ENCODE results near the gene HDAC9. TPM values are rescaled to one million over a fixed set of nuclear protein-coding genes. Genes with fewer than 3 reads are reported as not detected.

Gene HDAC9
- total RNA-seq, 1 donor from 2014 or later, result 13.5 TPM

DNA sequence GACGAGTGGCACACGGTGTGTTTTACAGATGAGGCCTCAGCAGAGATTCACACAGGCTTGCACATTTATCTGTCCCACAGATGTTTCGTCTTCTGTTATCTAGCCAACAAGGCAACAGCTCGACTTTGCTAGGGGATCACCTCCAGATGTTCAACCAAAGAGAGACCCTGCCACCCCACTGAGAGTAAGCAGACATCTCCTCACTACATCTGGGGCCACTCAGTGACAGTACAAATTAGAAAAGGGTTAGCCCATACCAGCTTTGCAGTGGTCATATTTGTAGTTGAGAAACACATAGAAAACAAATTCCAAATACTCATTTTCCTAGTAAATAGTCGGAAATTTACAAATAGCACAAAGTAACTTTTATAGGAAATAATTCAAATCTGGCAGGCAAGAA is 164.2 kb downstream of the HDAC9 start:
- DNase-seq (ENCODE audit: low spot score), result no peak

DNA sequence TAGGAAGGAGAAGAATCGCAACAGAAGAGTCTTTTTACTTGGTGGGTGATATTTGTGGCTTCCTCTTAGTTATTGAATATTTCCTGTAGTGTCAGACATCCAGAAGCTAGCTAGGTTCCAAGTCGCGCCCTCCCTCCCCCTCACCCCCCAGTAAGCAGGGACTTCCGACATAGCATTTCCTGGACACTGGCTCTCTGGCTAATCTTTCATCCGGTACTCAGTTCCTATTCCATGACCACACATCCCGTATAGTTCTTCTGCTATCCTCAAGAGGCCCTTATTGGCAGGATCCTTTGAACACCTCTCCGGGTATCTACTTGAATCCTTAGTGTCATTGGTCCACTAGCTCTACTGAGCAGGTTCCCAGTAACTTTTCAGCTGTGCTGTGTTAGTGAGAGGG is 167.8 kb downstream of the HDAC9 start:
- no peak for DNase-seq (ENCODE audit: low spot score)

DNA sequence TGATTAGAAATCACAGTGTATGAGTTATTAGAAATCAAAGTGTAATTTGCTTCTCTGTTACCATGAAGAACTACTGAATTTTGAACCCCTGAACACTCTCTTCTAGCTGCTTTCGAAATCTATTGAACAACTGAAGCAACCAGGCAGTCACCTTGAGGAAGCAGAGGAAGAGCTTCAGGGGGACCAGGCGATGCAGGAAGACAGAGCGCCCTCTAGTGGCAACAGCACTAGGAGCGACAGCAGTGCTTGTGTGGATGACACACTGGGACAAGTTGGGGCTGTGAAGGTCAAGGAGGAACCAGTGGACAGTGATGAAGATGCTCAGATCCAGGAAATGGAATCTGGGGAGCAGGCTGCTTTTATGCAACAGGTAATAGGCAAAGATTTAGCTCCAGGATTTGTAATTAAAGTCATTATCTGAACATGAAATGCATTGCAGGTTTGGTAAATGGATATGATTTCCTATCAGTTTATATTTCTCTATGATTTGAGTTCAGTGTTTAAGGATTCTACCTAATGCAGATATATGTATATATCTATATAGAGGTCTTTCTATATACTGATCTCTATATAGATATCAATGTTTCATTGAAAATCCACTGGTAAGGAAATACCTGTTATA is 170.7 kb downstream of the HDAC9 start:
- peak; percentile 71 for DNase-seq (ENCODE audit: low spot score)

DNA sequence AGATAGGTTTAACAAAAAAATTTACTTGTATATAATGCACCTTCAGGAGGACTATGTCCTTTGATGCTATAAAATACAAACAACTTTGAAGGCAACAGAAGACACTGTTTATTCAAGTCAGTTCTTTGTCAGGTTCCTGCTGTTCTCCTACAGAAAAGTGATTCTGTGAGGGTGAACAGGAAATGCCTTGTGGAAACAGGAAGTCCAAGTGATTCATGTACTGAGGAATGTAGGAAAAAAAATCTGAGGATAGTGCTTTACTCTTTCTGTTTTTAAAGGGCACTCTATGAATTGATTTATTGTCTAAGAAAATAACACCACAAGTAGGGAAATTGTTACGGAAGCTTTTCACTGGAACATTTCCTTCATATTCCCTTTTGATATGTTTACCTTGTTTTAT is 171.9 kb downstream of the HDAC9 start:
- no peak for DNase-seq (ENCODE audit: low spot score)

DNA sequence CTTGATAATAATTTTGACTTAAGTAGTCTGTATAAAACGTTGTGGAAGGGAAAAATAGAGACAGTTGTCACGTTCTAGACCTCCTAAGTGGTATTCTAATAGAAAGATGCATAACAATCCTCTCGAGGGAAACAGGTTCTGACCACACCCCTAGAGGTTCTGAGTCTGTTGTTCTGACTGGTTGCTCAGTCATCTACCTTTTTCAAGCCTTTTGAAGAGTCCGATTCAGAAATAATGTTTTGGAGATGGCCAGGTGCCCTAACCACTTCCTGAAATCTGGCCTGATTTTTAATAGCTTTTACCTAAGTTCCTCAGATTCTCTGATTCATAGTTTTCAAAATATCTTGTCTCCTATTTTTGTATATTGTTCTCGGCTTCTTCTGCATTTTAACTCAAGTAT is 175.6 kb downstream of the HDAC9 start:
- DNase-seq (ENCODE audit: low spot score), result no peak

DNA sequence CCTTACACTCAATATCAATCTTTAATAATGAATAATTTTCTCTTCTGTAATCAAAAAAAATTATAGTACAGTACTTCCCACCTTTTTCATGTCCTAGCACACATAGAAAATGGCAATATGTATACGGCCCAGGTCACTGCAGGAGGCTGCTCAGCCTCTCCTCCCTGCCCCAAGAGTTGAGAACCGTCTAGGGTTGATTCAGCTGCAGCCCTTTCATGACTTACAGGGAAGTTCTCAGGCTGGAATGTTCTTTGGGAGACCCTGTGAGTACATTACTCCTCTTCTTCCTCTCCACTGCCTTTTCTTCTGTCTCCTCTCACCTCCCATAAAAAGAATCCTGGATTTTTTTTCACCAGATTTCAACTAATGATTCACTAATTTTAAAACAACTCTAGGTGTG is 180.0 kb downstream of the HDAC9 start:
- DNase-seq (ENCODE audit: low spot score), result no peak

DNA sequence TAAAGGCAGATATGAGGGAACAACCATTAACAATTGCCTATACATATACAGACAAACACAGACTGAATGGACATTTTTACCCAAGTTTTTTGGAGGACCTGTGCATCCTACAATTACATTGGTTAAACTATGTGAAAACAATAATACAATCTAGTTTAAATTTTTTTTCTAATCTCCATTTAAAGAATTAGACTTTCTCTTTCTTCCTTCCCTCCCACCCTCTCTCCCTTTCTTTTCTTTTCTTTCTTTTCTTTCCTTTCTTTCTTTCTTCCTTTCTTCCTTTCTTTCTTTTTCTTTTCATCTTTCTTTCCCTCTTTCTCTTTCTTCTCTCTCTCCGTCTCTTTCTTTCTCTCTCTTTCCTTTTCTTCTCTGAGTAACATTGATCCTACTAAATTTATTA is 183.7 kb downstream of the HDAC9 start:
- no peak for DNase-seq (ENCODE audit: low spot score)

DNA sequence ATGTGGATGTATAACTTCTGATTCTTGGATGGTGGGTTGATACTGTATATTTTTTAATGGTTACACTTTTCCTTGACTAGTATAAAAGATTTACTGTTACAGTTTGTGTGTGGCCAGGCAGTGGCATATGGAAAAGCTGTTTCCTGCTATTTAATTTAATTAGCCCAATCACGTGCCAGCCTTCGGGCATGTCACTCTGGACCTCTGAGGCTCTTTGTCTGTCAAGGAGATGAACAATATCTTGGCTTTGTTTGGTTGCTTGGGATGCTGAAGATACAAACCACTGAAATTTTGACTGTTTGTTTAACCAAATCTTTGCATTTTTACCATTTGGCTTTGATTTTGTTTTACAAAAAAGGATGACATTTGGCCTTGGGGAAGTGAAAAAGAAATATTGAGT is 185.0 kb downstream of the HDAC9 start:
- DNase-seq (ENCODE audit: low spot score), result no peak

DNA sequence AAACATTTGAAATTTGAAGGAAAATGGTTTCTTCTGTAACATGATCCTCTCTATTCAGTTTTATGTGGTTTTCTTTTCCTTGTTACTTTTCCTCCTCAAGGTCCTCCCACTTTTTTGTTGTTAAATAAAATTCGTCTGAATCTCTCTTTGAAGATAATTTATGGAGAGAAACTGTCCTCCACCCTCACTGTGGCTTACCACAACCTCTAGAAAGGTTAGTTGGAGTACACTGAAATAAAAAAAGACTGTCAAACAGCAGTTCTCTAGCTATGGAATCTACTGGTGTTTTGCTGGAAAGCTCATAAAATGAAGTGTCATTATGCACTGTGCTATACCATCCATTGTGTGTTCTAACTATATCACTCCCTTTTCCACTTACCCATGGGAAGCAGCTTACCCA is 189.4 kb downstream of the HDAC9 start:
- DNase-seq (ENCODE audit: low spot score), result no peak

DNA sequence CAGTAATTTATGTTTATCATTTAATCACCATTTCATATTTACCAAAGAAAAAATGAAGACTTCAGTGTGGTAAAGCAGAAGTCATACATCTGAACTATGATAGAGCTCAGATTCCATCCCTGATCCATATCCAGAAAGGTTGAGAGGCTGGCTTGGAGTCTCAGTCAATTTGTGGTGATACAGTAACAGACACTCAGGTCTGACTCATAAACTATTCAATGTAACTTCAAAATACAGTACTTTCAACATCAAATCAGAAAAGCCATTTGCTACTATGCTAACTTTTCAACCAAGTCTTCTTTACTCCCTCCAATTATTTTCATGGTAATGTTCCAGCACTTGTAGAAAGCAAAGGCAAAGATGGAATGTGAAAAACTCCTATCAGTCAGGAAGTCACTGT is 190.4 kb downstream of the HDAC9 start:
- no peak for DNase-seq (ENCODE audit: low spot score)

DNA sequence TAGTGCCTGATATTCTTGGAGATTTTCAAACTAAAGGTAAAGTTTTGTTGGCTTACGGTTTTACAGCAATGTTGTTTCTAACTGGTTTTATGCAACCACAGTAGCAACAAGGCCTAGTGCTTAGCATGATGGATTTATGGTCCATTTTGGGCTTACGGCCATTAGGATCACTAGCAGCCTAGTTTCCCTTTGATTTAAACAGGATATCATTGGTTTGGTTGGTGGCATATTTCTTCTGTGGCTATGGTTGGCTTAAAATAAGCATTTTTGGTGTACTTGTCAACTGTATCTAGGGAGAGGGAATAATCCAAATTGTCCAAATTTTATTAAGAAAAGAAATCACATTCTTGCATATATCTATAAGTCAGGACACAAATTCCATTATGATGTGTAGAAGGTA is 194.0 kb downstream of the HDAC9 start:
- DNase-seq (ENCODE audit: low spot score), result no peak

DNA sequence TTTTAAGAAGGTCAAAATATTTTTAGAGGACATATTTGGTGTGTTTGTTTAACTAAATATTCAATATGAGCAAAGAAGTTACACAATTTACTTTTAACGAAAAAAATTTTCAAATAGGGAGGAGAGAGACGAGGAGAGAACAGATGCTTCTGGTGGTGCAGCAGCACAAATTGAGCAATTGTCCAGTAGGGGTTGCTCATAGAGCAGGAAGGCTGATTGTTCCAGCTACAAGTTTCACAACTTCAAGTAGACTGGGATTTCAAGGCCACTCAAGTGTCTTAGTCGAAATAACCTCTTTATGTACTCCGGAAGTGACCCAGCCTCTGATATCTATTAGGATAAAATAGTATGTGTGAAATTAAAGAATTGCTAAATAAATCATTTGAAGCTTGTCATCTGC is 197.9 kb downstream of the HDAC9 start:
- DNase-seq (ENCODE audit: low spot score), result peak; percentile 14

DNA sequence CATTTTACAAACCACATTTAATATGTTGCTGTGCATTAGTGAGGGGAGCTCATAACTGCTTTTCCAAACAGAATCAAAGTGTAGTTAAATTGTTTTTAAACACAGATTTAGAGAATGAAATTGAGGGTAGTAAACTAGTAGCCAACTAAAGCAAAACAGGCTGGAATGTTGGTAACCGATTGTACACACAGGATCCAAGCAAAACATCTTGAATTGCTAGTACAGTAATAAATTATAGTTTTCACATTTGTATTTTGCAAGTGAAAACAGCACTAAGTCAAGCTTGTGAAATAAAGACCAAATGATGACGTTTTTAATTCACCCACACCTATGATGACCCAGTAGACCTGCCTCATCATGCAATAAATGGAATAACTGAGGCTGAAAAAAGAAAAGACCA is 198.3 kb downstream of the HDAC9 start:
- DNase-seq (ENCODE audit: low spot score), result no peak

DNA sequence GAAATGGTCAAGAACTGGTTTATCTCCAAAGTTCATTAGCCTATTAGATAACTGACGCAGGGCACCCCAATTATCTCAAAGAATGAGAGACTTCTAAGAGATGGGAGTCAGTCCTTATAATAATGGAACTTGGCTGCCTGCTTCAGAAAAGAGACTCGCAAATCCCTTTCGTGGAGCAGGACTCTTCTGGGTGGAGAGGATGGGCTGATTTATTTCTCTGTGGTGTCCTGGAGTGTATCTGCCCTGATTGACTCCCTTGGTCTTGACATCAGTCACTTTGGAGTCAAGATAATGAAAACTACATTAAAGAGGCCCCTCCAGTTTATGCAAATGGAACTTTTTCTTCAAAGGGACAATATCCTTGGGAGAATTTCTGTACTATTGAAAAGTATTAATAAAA is 198.9 kb downstream of the HDAC9 start:
- DNase-seq (ENCODE audit: low spot score), result no peak

DNA sequence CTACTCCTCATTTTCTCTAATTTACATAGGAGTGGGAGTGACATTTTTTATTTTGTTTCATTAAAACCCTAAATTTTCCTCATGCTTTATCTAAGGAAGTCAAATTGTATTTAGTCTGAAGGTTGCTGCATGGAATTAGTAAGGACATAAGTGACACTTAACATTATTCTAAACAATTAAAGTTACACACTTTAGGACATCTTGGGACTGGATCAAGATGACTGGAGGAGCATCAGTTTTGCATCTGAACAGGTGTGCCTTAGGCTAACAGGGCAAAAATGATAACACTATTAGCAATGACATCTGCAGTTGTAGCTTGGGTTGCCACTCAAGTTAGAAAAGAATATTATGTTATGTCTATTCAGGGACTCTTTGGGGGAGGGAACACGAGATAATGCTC is 199.4 kb downstream of the HDAC9 start:
- DNase-seq (ENCODE audit: low spot score), result no peak

DNA sequence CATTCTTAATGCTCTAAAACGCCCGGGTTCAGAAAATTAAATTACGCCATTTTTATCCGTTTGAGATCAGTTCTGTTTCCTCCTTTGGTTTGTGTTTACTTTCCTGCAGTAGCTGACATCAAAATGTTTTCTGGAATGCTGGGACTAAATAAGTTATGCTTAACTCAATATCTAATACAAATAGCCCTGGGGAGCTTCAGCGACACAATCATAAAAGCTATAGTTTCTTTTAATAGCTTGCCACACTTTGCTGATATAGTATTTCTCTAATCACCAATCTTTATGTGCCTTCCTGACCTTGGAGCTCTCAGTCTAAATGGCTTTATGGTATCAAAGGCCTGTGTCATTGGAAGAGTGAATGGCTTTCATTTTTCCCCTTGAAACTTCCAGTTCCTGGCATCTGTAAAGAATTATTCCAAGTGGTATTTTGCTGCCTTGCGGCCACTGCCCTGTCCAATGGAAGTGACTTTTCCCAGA is 202.7 kb downstream of the HDAC9 start:
- DNase-seq (ENCODE audit: low spot score), result no peak

DNA sequence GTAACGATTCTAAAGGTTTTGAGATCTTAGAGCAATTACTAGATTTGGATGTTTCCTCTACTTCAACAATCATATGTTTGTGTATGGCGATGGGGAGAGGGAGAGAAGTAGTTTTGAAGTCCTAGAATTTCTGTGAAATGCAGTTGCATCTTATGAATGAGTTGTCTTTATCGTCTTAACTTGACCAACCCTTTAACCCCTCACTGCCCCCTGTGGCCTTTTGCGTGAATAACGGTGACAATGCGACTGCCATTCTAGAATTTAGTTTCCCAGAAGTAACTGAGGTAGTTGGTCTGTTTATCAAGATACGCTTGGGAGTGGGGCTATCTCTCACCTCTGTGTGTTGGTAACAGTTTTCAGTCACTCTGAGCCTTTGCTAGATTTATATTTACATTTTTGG is 204.6 kb downstream of the HDAC9 start:
- DNase-seq (ENCODE audit: low spot score), result no peak

DNA sequence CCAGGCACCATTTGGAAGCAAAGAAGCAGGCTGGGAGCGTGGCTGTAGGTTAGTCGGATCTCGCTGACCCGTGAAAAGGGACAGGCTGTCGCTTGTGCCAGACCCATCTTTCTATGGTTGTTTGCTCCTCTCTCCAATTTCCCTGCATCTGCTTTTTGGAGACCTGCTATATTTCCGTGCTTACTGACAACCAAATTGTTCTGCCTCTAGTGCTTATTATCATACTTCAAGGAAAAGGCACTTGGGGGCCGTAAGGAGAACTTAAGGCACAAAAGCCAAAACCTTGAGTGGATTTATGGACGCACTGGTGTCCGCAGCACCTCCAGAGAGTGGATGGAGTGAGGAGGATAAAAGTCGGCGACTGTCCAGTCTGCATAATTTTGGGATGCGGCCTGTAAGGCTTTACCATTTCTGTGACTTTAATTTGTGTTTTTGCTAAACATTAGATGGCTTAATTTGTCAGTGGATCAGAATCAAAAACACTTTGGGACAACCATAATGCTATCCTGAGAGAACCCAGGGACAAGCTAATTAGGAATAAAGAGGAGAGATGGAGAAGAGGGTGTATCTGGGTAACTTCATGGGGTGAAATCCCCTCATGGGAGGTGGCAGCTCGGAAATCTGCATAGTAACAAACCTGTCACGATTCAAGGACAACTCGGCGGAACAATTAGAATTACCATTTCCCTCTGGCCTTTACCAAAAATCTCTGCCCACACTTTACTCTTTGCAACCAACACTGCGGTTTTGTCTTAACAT is 206.7 kb downstream of the HDAC9 start:
- DNase-seq (ENCODE audit: low spot score), result no peak

DNA sequence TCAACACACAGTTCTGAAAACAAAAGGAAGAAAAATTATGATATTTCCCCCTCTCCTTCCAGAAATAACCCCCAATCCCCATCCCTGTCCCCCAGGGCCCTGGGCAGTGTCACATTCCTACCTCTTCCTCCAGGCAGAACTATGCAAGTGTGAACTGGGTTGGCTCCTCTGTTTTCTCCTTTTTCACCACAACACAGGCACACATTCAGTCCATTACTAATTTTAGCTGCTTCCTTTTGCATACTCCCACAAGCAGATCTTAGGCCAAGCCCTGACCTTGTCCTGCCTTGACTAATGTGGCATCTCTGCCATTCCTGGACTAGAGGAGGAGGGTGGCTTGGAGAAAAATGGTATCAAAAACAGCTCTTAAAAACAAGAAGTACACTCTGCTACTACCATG is 208.1 kb downstream of the HDAC9 start:
- no peak for DNase-seq (ENCODE audit: low spot score)

DNA sequence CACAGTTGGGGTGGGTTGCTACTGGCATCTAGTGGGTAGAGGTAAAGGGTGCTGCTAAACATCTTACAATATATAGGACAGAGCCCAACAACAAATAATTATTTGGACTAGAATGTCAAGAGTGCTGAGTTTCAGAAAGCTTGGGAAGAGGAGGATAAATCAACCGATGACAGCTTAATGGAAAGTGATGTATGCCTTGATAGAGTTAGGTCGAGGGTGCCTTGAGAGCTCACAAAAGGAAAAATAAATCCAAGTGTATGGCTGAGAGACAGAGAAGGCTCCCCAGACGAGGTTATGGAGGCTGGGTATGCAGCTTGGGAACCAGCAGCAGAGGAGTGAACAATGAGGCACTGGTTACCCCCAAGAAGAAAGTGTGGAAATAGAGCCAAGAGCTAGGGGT is 211.1 kb downstream of the HDAC9 start:
- no peak for DNase-seq (ENCODE audit: low spot score)

DNA sequence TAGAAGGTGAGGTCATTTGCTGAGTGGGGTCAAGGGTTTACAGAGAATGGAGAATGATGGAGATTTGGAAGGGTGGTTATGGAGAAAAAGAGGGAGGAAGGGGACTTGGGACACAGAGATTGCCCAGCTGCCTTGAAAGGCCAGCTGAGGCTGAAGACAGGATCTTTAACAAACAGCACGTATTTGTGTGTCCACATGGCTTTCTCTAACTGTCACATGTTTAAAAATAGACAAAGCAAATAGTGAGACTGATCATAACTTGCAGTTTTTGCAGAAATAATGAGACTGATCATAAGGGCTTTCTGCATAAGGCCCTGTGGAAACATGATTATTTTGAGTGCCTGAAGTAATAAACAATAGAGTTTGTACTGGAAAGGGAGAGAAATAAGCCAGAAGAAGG is 212.7 kb downstream of the HDAC9 start:
- DNase-seq (ENCODE audit: low spot score), result no peak

DNA sequence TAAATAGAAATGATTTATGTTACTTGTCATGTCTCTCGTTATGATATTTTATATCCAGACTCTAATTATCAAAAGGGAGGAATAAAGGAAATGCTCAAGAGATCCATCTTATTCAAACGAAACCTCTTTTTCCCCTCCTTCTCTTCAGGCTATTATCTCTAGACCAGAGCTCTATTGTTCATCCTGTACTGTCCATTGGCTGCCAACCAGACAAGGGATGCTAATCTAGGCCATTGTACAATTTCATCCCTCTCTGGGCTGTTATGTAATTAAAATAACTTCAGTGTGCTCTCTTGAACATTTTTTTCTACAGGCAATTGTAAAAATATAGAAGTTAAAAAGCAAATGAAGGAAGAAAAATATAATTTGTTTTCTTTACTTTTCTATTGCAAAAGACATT is 220.4 kb downstream of the HDAC9 start:
- DNase-seq (ENCODE audit: low spot score), result no peak

DNA sequence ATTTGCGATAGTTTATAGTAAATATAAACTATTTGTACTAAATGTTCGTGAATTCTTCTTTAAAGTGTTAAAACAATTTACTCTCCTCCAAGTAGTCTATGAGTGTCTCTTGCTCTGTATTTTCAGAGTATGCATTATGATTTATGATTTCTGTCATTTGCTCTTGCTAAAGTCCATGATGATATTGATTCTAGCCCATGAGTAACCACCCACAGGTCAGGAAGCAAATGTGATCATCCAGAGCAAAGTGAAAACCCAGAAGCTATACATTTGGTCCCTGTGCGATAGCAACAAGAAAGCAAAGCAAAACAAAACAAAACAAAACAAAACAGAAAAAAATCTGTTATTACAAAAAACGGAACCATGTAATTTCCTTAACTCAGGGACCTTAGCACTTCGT is 225.9 kb downstream of the HDAC9 start:
- no peak for DNase-seq (ENCODE audit: low spot score)

DNA sequence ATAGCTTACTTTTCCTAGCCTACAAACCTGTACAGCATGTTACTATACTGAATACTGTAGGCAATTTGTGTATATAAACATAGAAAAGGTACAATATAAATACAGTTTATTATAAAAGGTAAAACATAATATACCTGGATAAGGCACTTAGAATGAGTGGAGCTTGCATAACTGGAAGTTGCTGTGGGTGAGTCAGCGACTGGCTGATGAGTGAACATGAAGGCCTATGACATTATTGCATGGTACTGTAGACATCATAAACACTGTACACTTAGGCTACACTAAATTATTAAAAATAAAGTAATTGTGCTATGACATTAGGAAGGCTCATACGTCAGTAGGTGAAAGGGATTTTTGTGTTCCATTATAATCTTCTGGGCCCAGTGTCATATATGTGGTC is 228.8 kb downstream of the HDAC9 start:
- no peak for DNase-seq (ENCODE audit: low spot score)

Data from mucosa of gallbladder (tissue), 1 donor.